Heart left ventricle (tissue), 13 donors: ENCODE data around the gene PACSIN2.

Source experiments
- POLR2A ChIP-seq, 2 donors: fragments of 450-650 bp; IDR thresholded peaks; one replicate each; pipeline ENCODE4 v1.6.1; 2017; ENCODE audit warnings: antibody characterized with exemption in 2 of 2, mild to moderate bottlenecking in 2 of 2, moderate library complexity in 2 of 2
- TF ChIP-seq, protein P1 (sequence below), 12 donors: fragments of 200-600 bp; sonication (generic) in 4 of 12; IDR thresholded peaks; one replicate each; pipeline versions ENCODE4 v1.5.0 to v1.8.0; 2018 to 2022; ENCODE audit warnings: antibody characterized with exemption in 12 of 12, mild to moderate bottlenecking in 5 of 12
- donor health status: ischemic (EF 13 %, LVEDD 7.1; RV severe dilation, severe dysfunction).
- donor health status: DM: no; HTN: yes; CAD: no.
- donor health status: DM: no; HTN: no; CAD: no.
- donor health status: ischemic (EF 25% LVEDD 6.9; RV normal size, moderate dysfunction).
- donor health status: ischemic (EF 25% LVEDD 5.7; RV mildly dilated, moderate dysfunction).
- donor health status: ischemic (EF 35%, LVEDD 5.7; RV mildly dilated, moderate dysfunction).
- donor health status: nonischemic (EF 11% LVEDD 7.7; RV severe dilation, severe dysfunction).
- donor health status: DM: yes; HTN: yes; CAD: no.
- donor health status: PGD.
- donor health status: ischemic (EF 29% LVEDD 5.4; RV normal size, mild dysfunction).
- donor health status: nonischemic (EF 23%, LVEDD 6.1; RV moderate dilation, normal function).

DNA sequence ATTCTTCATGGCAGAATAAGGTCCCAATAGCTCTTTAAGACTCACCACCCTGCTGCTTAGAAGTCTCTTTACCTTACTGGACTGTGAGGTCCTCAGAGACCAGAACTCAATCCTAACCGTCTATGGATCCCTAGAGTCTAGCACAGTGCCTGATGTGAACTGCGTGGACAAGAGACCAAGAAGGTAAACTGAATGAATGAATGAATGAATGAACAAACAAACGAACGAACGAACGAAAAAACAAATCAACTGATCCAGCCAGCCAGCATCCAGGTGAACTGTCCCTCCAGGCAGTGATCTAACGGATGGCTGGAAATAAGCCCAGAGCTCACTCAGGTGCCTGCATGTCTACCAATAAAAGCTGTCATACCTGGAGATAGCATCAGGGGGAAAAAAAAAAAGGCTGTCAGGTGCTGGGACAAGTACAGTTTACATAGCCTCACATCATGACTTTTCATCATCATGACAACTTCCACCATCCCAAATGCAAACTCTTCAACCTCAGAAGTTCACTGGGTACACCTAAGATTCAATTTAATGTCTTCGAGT is 59.8 kb downstream of the PACSIN2 start:
- TF ChIP-seq, protein P1, sequence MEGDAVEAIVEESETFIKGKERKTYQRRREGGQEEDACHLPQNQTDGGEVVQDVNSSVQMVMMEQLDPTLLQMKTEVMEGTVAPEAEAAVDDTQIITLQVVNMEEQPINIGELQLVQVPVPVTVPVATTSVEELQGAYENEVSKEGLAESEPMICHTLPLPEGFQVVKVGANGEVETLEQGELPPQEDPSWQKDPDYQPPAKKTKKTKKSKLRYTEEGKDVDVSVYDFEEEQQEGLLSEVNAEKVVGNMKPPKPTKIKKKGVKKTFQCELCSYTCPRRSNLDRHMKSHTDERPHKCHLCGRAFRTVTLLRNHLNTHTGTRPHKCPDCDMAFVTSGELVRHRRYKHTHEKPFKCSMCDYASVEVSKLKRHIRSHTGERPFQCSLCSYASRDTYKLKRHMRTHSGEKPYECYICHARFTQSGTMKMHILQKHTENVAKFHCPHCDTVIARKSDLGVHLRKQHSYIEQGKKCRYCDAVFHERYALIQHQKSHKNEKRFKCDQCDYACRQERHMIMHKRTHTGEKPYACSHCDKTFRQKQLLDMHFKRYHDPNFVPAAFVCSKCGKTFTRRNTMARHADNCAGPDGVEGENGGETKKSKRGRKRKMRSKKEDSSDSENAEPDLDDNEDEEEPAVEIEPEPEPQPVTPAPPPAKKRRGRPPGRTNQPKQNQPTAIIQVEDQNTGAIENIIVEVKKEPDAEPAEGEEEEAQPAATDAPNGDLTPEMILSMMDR (IDR thresholded peaks at IDR 0.05) = no peak
- TF ChIP-seq POLR2A (IDR thresholded peaks at IDR 0.05) = no peak
